NCI-H2196 treated with DMSO at 0.1 percent for 48 hours (cell line): ENCODE results near the gene SERINC1.
A peak's percentile ranks its signal among the peaks of the same experiment; 100 is the strongest.

Experiments used
- DNase-seq: peaks from one replicate; lab custom pipeline; 2025; ENCODE audit not compliant: unreplicated experiment; lab: John Stamatoyannopoulos, UW

Gene SERINC1

DNA sequence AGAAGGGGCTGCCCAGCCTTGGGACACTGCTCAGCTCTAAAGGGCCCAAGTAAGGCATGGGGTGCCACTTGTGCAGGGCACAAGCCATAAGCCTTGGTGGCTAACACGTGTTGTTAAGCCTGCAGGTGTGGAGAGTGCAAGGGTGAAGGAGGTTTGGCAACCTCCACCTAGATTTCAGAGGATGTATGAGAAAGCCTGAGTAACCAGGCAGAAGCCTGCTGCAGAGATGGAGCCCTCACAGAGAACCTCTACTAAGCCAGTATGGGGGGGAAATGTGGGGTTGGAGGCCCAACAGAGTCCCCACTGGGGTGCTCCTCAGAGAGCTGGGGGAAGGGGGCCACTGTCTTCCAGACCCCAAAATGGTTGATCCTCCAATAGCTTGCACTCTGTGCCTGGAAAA, 32.6 kb downstream of the SERINC1 start:
- DNase-seq, result no peak

DNA sequence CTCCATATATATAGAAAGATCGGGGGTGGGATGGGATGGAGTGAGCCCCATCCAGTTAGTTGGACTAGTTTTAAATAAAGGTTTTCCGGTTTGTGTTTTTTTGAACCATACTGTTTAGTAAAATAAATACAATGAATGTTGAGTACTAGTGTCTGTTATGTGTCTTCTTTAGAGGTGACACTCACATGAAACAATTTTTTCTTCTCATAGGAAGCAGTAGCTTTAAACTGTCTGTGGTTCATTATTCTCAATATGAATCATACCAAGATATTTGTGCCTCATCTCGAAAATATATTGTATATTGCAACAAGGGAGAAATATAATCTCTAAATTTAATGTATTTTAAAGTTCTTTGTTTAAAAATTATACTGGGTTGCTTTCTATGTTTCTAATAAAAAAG, 38.8 kb downstream of the SERINC1 start:
- no peak for DNase-seq

DNA sequence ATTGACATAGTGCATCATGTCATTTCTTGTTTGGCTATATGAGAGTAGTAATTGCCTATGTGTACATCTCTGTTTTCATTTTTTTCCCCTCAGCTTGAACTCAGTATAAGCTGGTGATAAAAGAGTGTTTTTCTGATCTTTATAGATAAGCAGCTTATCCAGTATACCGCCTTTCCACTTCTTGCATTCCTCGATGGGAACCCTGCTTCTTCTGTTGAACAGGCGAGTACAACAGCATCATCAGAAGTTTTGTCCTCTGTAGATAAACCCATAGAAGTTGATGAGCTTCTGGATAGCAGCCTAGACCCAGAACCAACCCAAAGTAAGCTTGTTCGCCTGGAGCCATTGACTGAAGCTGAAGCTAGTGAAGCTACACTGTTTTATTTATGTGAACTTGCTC, 39.8 kb downstream of the SERINC1 start:
- no peak for DNase-seq

GRCh38 chr6:122429323-122429722, 42.3 kb downstream of the SERINC1 start:
- no peak for DNase-seq

GRCh38 chr6:122428781-122429180, 42.8 kb downstream of the SERINC1 start:
- no peak for DNase-seq

DNA sequence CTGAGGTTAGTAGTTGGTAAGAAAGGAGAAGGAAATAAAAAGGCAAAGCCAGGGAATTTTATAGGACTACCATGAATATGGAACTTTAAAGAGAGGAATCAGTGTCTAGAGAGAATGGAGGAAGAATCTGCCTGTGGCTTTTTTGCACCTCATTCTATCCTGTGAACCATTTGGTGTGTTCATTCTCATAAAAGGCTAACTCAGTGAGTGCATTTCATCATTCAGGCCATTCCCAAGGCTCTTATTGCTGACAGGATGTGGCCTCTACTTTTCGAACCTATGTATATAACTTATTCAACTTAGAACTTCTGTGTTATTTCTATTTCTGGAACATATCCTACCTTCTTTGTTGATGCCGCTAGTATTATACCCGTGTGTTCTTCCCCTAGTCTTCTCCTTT, 45.0 kb downstream of the SERINC1 start:
- no peak for DNase-seq

DNA sequence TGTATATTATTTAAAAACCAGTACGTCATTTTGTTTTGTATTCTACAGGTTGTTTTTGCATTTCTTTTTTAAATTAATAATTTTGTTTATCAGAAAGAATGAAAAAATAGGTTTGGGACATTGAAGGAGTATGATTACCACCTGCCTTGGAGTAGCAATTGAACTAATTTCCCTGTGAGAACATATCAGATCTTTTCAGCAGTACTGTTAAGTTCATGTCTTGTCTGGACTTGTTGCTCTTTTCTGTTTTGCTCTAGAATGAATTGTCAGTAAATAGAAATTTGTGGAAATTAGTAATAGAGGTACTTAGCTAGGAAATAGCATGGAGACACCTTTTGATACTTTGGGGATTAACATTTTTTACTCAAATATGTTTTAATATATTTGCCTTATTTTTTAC, 47.9 kb downstream of the SERINC1 start:
- DNase-seq, result no peak

- DNase-seq, result no peak
These were observed 48.9 kb downstream of the SERINC1 start for GRCh38 chr6:122422614-122423267.

DNA sequence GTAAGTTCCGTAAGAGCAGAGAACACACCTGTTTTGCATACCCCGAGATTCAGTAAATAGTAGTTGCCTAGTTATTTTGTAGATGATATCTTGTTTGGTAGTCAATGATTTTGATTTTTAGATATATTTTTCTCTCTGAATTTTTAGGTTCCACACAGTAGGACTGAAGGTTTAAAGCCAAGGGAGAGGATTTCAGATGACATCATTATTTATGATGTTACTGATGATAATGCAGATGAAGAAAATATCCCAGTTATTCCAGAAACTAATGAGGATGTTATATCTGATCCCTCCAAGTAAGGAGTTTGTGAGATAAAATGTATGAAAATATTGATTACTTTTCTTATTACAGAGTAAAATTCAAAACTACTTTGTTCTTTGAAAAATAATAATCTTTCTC, 49.6 kb downstream of the SERINC1 start:
- no peak for DNase-seq

DNA sequence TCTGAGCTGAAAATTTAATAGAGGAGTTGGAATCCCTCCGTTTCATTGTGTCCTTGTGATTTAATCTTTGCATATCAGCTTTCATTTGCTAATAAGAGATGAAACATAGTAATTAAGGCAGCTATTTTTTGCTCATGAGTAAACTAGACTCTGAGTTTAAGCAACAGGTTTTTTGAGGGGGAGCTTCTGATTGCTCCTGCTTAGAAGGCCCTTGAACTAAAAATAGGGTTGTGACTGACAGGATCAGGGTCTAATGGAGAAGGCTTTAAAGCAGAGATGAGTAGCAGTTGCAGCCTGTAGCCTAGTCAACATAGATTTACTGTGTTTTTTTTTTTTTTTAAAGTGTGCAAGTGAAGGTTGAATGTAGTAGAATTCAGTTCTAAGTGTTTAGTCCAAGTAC, 54.8 kb downstream of the SERINC1 start:
- DNase-seq, result no peak

DNA sequence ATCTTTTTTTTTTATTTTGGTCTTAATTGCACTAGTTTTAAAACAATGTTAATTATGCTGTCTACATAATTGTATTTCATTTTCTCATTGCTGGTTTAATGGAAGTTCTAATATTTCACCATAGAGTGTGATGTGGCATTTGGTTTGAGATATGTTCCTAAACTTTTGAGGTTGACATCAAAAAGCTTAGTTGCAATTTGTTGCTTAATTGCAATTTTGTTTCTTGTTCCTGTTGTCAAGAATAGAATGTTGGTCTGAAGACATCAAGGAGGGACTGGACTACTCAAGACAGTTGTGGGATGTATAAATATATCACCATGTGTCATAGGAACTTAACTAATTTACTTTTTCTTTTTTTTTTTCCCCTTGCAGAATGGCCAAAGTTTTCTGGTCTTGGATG, 59.6 kb downstream of the SERINC1 start:
- DNase-seq, result no peak

DNA sequence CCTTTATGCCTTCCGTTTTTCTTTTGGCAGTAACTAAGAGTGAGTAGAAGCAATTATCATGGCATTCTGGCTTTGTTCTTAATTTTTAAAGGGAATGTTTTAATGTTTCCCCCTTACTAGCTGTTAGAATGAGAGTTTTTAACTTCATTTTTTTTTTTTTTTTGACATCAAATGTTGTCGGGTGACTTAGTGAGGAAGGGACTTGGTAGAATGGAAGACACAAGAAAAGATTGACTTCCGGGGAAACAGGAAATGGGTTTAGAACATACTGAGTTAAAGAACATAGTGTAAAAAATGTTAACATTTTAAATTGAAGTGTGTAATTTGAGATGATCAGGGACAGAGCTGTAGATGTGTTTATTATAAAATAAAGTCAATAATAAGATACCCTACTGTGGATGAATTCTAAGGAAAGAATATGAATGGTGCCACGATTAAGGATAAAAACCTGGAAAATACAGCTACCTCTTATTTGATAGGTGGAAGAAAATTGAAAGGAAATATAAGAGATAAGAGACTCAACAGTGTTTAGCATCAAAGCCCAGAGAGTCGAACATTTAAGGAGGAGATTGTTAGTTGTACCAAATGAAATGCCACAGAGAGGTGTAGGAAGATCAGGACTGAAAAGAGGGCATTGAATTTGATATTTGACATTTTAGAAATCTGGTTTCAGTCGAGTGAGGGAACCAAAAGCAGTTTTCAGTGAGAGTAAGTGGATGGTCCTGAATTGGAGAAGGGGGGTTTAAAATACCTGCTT, 62.7 kb downstream of the SERINC1 start:
- DNase-seq, result no peak

GRCh38 chr6:122408240-122408639, 63.4 kb downstream of the SERINC1 start:
- no peak for DNase-seq

DNA sequence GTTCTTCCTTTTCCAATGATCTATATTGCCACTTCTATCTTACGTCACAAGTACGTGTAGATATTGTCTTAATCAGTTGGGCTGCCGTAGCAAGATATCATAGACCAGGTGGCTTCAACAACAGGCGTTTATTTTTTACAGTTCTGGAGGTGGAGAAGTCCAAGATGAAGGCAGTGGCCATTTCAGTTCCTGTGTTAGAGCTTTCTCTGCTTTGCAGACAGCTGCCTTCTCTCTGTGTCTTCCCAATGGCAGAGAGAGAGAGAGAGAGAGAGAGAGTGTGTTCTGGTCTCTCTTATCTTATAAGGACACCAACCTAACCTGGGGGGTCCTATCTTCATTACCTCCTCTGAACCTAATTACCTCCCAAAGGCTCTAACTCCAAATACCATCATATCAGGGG, 63.9 kb downstream of the SERINC1 start:
- no peak for DNase-seq

GRCh38 chr6:122406187-122406586, 65.4 kb downstream of the SERINC1 start:
- DNase-seq, result no peak

- no peak for DNase-seq
These were observed 66.2 kb downstream of the SERINC1 start for GRCh38 chr6:122405417-122405816.

DNA sequence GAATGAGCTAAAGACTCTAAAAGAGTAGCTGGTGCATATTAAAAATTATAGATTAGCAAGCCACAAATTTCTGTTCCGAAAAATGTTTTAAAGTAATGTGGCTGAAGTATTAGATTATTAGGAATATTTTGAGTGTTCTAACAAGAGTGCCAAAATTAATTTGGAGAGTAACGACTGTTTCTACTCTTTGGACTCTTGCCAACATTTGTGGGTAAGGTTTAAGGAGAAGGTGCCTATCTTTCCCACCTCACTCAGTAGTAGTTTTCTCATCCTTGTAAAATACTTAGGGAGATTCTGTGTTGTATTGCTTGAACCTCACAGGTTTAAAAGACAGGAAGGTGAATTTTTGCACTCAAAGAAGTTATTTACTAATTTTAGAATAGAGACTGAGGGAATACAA, 67.2 kb downstream of the SERINC1 start:
- DNase-seq, result no peak

DNA sequence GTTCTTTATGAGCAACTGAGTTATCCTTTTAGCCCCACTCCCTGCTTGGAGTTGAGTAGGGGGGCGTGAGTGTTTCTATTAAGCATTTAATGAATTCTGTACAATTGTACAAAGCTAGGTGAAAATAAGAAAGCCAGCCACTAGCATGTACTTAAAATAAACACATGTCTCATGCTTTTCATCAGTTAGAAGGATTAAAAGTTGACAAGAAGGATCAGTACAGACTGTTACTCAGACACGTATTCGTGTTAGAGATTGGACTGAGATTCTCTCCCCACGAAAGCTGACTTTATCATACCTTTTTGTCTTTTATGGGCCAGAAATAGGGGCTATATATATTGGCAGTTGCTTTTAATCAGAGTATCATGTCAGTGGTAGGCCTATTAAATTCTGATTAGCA, 70.5 kb downstream of the SERINC1 start:
- DNase-seq, result no peak

- DNase-seq, result no peak
These were observed 71.0 kb downstream of the SERINC1 start for GRCh38 chr6:122400462-122401089.

DNA sequence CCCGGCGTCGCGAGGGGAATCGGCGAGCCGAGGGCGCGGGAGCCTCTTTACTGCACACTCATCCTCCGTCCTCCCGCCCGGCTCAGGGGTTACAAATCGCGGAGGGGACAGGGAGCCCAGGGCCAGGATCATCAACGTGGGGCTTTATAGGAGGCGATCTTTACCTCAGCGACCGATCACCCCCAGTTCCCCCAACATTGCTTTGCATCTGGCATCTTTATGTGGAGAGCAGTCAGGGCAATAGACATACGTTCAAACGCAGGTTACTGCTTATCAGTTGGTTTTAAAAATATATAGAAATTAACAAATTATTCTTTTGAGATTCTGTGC, 71.5 kb downstream of the SERINC1 start:
- no peak for DNase-seq

GRCh38 chr6:122399348-122400120, 72.1 kb downstream of the SERINC1 start, which contains the start of gene HSF2:
TSS of gene HSF2 (plus strand) at chr6:122399652. CDS start at chr6:122399738, 86 bp downstream.
- peak; percentile 96 for DNase-seq

- no peak for DNase-seq
These were observed 72.6 kb downstream of the SERINC1 start for GRCh38 chr6:122399055-122399347.
